ENCODE results near the gene PSMB3. TPM values are rescaled to one million over a fixed set of nuclear protein-coding genes. Genes with fewer than 3 reads are reported as not detected.

PSMB3 gene
- total and polyA plus RNA-seq, 7 donors: 135 to 280 (median 198) TPM

- peaks cover 0 to 39% (median 23%) of the 10 kb centered on the region in 4 donors for H3K4me1 ChIP-seq
- TF ChIP-seq POLR2AphosphoS5 (IDR thresholded peaks at IDR 0.05) (no peak), CTCF (IDR thresholded peaks at IDR 0.05) (no peak), POLR2A (IDR thresholded peaks at IDR 0.05) (no peak), EP300 (IDR thresholded peaks at IDR 0.05) (no peak)
- H3K36me3 ChIP-seq: peaks cover 0 to 58% (median 29%) of the 10 kb centered on the region in 4 donors
- H3K27me3 ChIP-seq: no peaks in the 10 kb centered on the region
- intact Hi-C loops (cut with DNase I): loop anchor here (2.0 kb wide), 1 partner anchor 21 kb away; no protein-coding TSS in a partner anchor
- DNase-seq: no peak
- H3K4me3 ChIP-seq: no peak overlapping the region
- WGBS, 2 donors: 84 to 87% methylated on average over 21 of the region's 21 CpGs
- no peaks in the 10 kb centered on the region for H3K9me3 ChIP-seq
- H3K27ac ChIP-seq: no peak overlapping the region
Observed at GRCh38 chr17:38707678-38708351, 44.7 kb upstream of the PSMB3 start.

DNA sequence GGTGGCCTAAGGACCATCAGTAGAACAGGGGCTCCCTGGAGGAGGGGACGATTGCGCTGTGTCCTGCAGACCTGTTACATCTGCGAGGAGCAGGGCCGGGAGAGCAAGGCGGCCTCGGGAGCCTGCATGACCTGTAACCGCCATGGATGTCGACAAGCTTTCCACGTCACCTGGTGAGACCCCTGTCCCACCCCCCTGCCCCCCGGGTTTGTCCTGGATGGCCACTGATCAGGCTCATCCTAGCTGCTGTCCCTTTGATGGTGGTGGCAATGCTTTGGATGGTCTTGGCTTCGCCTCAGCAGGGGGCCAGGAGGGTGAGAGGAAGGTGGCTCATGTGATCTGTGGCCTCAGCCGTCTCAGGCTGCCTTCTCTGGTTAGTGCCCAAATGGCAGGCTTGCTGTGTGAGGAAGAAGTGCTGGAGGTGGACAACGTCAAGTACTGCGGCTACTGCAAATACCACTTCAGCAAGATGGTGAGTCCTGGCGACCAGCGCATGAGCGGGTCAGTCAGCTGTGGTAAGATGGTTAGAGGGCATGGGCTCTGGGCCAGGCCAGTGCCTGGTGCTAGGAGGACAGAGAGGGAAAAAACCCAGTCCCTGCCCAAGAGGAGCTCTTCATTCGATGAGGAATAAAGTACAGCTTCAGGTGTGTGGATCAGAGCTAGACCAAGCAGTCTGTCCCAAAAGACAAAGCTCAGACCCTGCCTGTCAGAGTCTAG lies 43.3 kb upstream of the PSMB3 start:
- peaks cover 0 to 26% (median 16%) of the 10 kb centered on the region in 4 donors for H3K4me1 ChIP-seq
- no peak for DNase-seq
- no peaks in the 10 kb centered on the region for H3K27me3 ChIP-seq
- peaks cover 0 to 73% (median 33%) of the 10 kb centered on the region in 4 donors for H3K36me3 ChIP-seq
- no peak overlapping the region for H3K4me3 ChIP-seq
- intact Hi-C loops (cut with DNase I): no loop called here
- H3K9me3 ChIP-seq: no peaks in the 10 kb centered on the region
- 91 to 93% methylated on average over 18 of the region's 18 CpGs for WGBS, 2 donors
- TF ChIP-seq POLR2AphosphoS5 (IDR thresholded peaks at IDR 0.05) (no peak), CTCF (IDR thresholded peaks at IDR 0.05) (no peak), POLR2A (IDR thresholded peaks at IDR 0.05) (no peak), EP300 (IDR thresholded peaks at IDR 0.05) (no peak)
- no peak overlapping the region for H3K27ac ChIP-seq

DNA sequence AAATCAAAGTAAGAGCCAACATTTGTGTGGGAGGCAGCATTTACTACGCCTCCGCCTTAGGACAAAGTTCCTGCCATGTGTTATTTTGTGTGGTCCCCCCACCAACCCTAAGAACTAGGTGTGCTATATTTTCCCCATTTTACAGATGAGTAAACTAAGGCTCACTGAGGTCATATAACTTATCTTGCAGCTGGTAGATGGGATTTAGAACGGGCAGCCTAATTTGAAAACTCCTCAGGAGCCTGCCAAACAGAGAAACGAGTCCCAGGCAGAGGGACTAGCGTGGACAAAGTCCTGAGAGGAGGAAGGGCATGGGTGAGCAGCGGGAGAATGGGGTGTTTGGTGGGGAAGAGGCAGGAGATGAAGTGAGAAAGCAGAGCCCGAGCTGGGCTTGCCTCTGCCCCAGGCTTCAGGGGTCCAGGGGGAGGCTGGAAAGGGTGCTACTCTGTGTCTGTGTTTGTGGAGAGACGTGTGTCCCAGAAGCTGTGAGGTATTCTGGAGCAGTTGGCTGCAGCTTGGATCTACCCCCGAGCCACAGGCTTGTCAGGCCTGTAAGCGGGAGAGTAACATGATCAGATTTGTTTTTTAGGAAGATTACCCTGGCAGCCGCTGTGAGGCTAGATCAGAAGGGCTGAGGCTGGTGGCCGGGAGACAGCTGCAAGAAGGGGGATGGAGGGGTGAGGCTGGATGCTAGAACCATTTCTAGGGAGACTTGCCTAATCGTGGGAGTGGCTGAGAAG lies 42.5 kb upstream of the PSMB3 start:
- Histone ChIP-seq H3K36me3 (peaks cover 0 to 80% (median 34%) of the 10 kb centered on the region in 4 donors), H3K9me3 (no peaks in the 10 kb centered on the region), H3K4me3 (no peak overlapping the region), H3K4me1 (peaks cover 0 to 21% (median 16%) of the 10 kb centered on the region in 4 donors), H3K27me3 (no peaks in the 10 kb centered on the region), H3K27ac (no peak overlapping the region)
- intact Hi-C loops (cut with DNase I): no loop called here
- TF ChIP-seq EP300 (IDR thresholded peaks at IDR 0.05) (no peak), CTCF (IDR thresholded peaks at IDR 0.05) (no peak), POLR2AphosphoS5 (IDR thresholded peaks at IDR 0.05) (no peak), POLR2A (IDR thresholded peaks at IDR 0.05) (no peak)
- WGBS, 2 donors: 81 to 85% methylated on average over 13 of the region's 13 CpGs
- DNase-seq: no peak

GRCh38 chr17:38710604-38710962 lies 42.0 kb upstream of the PSMB3 start:
- Histone ChIP-seq H3K9me3 (no peaks in the 10 kb centered on the region), H3K27ac (no peak overlapping the region), H3K4me3 (no peak overlapping the region), H3K36me3 (peaks cover 2 to 86% (median 39%) of the 10 kb centered on the region in 4 donors), H3K4me1 (peaks cover 0 to 21% (median 16%) of the 10 kb centered on the region in 4 donors), H3K27me3 (no peaks in the 10 kb centered on the region)
- no peak for TF ChIP-seq EP300 (IDR thresholded peaks at IDR 0.05)
- TF ChIP-seq POLR2AphosphoS5 (IDR thresholded peaks at IDR 0.05): no peak
- no peak for TF ChIP-seq POLR2A (IDR thresholded peaks at IDR 0.05)
- TF ChIP-seq CTCF (IDR thresholded peaks at IDR 0.05): no peak
- no peak for DNase-seq
- WGBS, 2 donors: 95% methylated on average over 3 of the region's 3 CpGs
- intact Hi-C loops (cut with DNase I): no loop called here
